DOHH2 (cell line): ENCODE data around the gene ADAMTS2.

Experiments
- CTCF ChIP-seq: fragments of 200-600 bp; sonication (generic); IDR thresholded peaks from one replicate; pipeline ENCODE4 v1.5.1; 2014; ENCODE audit warnings: antibody characterized with exemption, mild to moderate bottlenecking, low read depth, low read length; ENCODE audit not compliant: poor library complexity, severe bottlenecking
- EZH2phosphoT487 ChIP-seq: fragments of 200-600 bp; sonication (generic); IDR thresholded peaks from 2 replicates; pipeline ENCODE4 v1.6.1; 2017; ENCODE audit warnings: borderline replicate concordance, mild to moderate bottlenecking, antibody characterized with exemption, low read length, moderate library complexity, mixed read lengths

- TF ChIP-seq CTCF, result no peak
- TF ChIP-seq EZH2phosphoT487, result no peak
Measured at GRCh38 chr5:179111267-179112207, 233.7 kb downstream of the ADAMTS2 start.
